Esophagus muscularis mucosa (tissue), 4 donors: ENCODE results near the gene GVQW3. TPM values are rescaled to one million over a fixed set of nuclear protein-coding genes. Genes with fewer than 3 reads are reported as not detected.

ENCODE experiments used
- DNase-seq: peaks from one replicate; pipeline ENCODE4 v3.0.0-alpha.2; 2017; ENCODE audit errors: extremely low spot score
- H3K27ac ChIP-seq, 4 donors: fragments of 200-600 bp; sonication (generic); replicated peaks in 1 of 4; 1 replicate in 3 of 4; 2 replicates in 1 of 4; pipeline ENCODE4 v1.5.1; 2016 to 2019; ENCODE audit warnings: mild to moderate bottlenecking in 1 of 4
- H3K27me3 ChIP-seq, 4 donors: fragments of 200-600 bp; sonication (generic); one replicate each; pipeline versions ENCODE4 v1.5.1 to v1.6.0; 2016 to 2019
- H3K36me3 ChIP-seq, 4 donors: fragments of 200-600 bp; sonication (generic); one replicate each; pipeline ENCODE4 v1.5.1; 2016 to 2019
- H3K4me1 ChIP-seq, 4 donors: fragments of 200-600 bp; sonication (generic); one replicate each; pipeline ENCODE4 v1.5.1; 2016 to 2019
- H3K4me3 ChIP-seq, 4 donors: fragments of 200-600 bp; sonication (generic); 1 replicate in 2 of 4; 2 replicates in 2 of 4; pipeline ENCODE4 v1.5.1; 2016 to 2019; ENCODE audit warnings: mild to moderate bottlenecking in 4 of 4, moderate library complexity in 1 of 4
- H3K9me3 ChIP-seq, 4 donors: fragments of 200-600 bp; sonication (generic); 1 replicate in 3 of 4; 2 replicates in 1 of 4; pipeline ENCODE4 v1.5.1; 2016 to 2019
- CTCF ChIP-seq, 3 experiments: fragments of 200-600 bp in 2 of 3; fragments of 450-650 bp in 1 of 3; sonication (generic) in 2 of 3; IDR thresholded peaks; one replicate each; pipeline ENCODE4 v1.5.1; 2017 to 2019; ENCODE audit warnings: antibody characterized with exemption in 3 of 3, mild to moderate bottlenecking in 2 of 3, moderate library complexity in 1 of 3
- EP300 ChIP-seq: sonication (generic); formaldehyde crosslinking; IDR thresholded peaks from one replicate; pipeline ENCODE4 v1.6.1; 2017; ENCODE audit warnings: antibody characterized with exemption
- POLR2A ChIP-seq: fragments of 450-650 bp; IDR thresholded peaks from one replicate; pipeline ENCODE4 v1.6.1; 2017; ENCODE audit warnings: antibody characterized with exemption, moderate library complexity, mild to moderate bottlenecking, low read depth
- POLR2AphosphoS5 ChIP-seq, 2 donors: sonication (generic); formaldehyde crosslinking; IDR thresholded peaks; one replicate each; pipeline ENCODE4 v1.6.1; 2017; ENCODE audit warnings: antibody characterized with exemption in 2 of 2
- WGBS: methylation state at CpG from one replicate; pipeline ENCODE4 v1.1.5; 2018; 5-methylcytosine and 5-hydroxymethylcytosine counted together
- intact Hi-C: fragments of 100-400 bp; cut with DNase I; formaldehyde crosslinking; loops from one replicate; pipeline ENCODE4 v1.15.1; 2023
- total RNA-seq, 4 donors: library from RNA; depleted of rRNA; stranded (reverse); fragments of >200 nt; gene quantifications; one replicate each; pipeline versions ENCODE4 v1.1.0 to v1.2.1, GENCODE V29; 2016

GVQW3 gene
- total RNA-seq, 4 donors from 2014 or later: 0.50 to 1.6 (median 1.0) TPM

- H3K36me3 ChIP-seq: peaks cover 0 to 7% (median 2%) of the 10 kb centered on the region in 4 donors
- no peak for DNase-seq
- no peak for TF ChIP-seq EP300
- TF ChIP-seq CTCF (IDR thresholded peaks at IDR 0.05): no peak
- no peak for TF ChIP-seq POLR2A
- no peak for TF ChIP-seq POLR2AphosphoS5 (IDR thresholded peaks at IDR 0.05)
- H3K27ac ChIP-seq: no peak overlapping the region
- H3K4me3 ChIP-seq: no peak overlapping the region
- no peaks in the 10 kb centered on the region for H3K27me3 ChIP-seq
- no peaks in the 10 kb centered on the region for H3K9me3 ChIP-seq
- 68% methylated on average over 1 of the region's 1 CpG for WGBS
- peaks cover 8 to 45% (median 31%) of the 10 kb centered on the region in 4 donors for H3K4me1 ChIP-seq
- intact Hi-C loops: no loop called here
Measured at GRCh38 chr11:76368490-76368889, 12.6 kb upstream of the GVQW3 start.

- no peak for DNase-seq
- TF ChIP-seq CTCF (IDR thresholded peaks at IDR 0.05) (no peak), EP300 (no peak), POLR2A (no peak), POLR2AphosphoS5 (IDR thresholded peaks at IDR 0.05) (no peak)
- H3K27ac ChIP-seq: no peak overlapping the region
- no peak overlapping the region for H3K4me3 ChIP-seq
- intact Hi-C loops: no loop called here
- no peaks in the 10 kb centered on the region for H3K27me3 ChIP-seq
- peaks cover 0 to 7% (median 2%) of the 10 kb centered on the region in 4 donors for H3K36me3 ChIP-seq
- peaks cover 8 to 46% (median 32%) of the 10 kb centered on the region in 4 donors for H3K4me1 ChIP-seq
- no peaks in the 10 kb centered on the region for H3K9me3 ChIP-seq
- WGBS: 93% methylated on average over 6 of the region's 6 CpGs
Measured at GRCh38 chr11:76369406-76369805, 11.7 kb upstream of the GVQW3 start.

GRCh38 chr11:76371170-76371569, 10.0 kb upstream of the GVQW3 start:
- 48% methylated on average over 3 of the region's 3 CpGs for WGBS
- no peak for DNase-seq
- intact Hi-C loops: no loop called here
- Histone ChIP-seq H3K9me3 (no peaks in the 10 kb centered on the region), H3K27me3 (no peaks in the 10 kb centered on the region), H3K4me3 (no peak overlapping the region), H3K4me1 (peaks cover 14 to 59% (median 48%) of the 10 kb centered on the region in 4 donors), H3K27ac (no peak overlapping the region), H3K36me3 (no peaks in the 10 kb centered on the region)
- TF ChIP-seq POLR2A: no peak
- no peak for TF ChIP-seq EP300
- no peak for TF ChIP-seq CTCF (IDR thresholded peaks at IDR 0.05)

- Histone ChIP-seq H3K9me3 (no peaks in the 10 kb centered on the region), H3K27me3 (no peaks in the 10 kb centered on the region), H3K27ac (no peak overlapping the region), H3K36me3 (no peaks in the 10 kb centered on the region), H3K4me3 (no peak overlapping the region), H3K4me1 (peaks cover 18 to 59% (median 45%) of the 10 kb centered on the region in 4 donors)
- intact Hi-C loops: no loop called here
- DNase-seq: no peak
- no peak for TF ChIP-seq POLR2A
- no peak for TF ChIP-seq CTCF (IDR thresholded peaks at IDR 0.05)
- TF ChIP-seq EP300: no peak
- no peak for TF ChIP-seq POLR2AphosphoS5 (IDR thresholded peaks at IDR 0.05)
- WGBS: 92% methylated on average over 7 of the region's 7 CpGs
Measured at GRCh38 chr11:76376746-76377558, 4.2 kb upstream of the GVQW3 start.
